ENCODE results near the gene ADCY4.

- TF ChIP-seq POLR2A (IDR thresholded peaks at IDR 0.05; ENCODE audit: low read depth, low read length) (peak; percentile 44), EZH2 (IDR thresholded peaks at IDR 0.05; ENCODE audit: borderline replicate concordance, low read depth, low read length, severe bottlenecking) (no peak)
- TF ChIP-seq, protein P1, sequence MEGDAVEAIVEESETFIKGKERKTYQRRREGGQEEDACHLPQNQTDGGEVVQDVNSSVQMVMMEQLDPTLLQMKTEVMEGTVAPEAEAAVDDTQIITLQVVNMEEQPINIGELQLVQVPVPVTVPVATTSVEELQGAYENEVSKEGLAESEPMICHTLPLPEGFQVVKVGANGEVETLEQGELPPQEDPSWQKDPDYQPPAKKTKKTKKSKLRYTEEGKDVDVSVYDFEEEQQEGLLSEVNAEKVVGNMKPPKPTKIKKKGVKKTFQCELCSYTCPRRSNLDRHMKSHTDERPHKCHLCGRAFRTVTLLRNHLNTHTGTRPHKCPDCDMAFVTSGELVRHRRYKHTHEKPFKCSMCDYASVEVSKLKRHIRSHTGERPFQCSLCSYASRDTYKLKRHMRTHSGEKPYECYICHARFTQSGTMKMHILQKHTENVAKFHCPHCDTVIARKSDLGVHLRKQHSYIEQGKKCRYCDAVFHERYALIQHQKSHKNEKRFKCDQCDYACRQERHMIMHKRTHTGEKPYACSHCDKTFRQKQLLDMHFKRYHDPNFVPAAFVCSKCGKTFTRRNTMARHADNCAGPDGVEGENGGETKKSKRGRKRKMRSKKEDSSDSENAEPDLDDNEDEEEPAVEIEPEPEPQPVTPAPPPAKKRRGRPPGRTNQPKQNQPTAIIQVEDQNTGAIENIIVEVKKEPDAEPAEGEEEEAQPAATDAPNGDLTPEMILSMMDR (IDR thresholded peaks at IDR 0.05; ENCODE audit: extremely low read depth in 1 of 2, insufficient read depth in 1 of 2, low read depth in 1 of 2, low read length in 2 of 2), result no peak
Measured at GRCh38 chr14:24312736-24313507, 21.9 kb downstream of the ADCY4 start.
